OCI-LY3 (cell line): ENCODE measurements around the gene DLD.
"Not testable (repeated sequence)": the region's sequence is repeated elsewhere in the genome, so short reads cannot be mapped to it uniquely, and the experiment has no call there.

Experiments
- EZH2phosphoT487 ChIP-seq: fragments of 200-600 bp; shearing (Covaris generic); IDR thresholded peaks from 2 replicates; pipeline ENCODE4 v1.6.1; 2018; ENCODE audit warnings: antibody characterized with exemption, mixed run types, low read depth
- TF ChIP-seq, protein P1 (sequence below): fragments of 200-600, 300-600 bp; sonication (generic); IDR thresholded peaks from 2 replicates; pipeline ENCODE4 v1.5.1; 2014; ENCODE audit warnings: antibody characterized with exemption, low read length, low read depth

DNA sequence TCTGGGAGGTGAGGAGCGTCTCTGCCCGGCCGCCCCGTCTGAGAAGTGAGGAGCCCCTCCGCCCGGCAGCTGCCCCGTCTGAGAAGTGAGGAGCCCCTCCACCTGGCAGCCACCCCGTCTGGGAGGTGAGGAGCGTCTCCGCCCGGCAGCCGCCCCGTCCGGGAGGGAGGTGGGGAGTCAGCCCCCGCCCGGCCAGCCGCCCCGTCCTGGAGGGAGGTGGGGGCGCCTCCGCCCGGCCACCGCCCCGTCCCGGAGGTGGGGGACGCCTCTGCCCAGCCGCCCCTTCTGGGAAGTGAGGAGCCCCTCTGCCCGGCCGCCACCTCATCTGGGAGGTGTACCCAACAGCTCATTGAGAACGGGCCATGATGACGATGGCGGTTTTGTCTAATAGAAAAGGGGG lies 42.8 kb upstream of the DLD start:
- TF ChIP-seq, protein P1, sequence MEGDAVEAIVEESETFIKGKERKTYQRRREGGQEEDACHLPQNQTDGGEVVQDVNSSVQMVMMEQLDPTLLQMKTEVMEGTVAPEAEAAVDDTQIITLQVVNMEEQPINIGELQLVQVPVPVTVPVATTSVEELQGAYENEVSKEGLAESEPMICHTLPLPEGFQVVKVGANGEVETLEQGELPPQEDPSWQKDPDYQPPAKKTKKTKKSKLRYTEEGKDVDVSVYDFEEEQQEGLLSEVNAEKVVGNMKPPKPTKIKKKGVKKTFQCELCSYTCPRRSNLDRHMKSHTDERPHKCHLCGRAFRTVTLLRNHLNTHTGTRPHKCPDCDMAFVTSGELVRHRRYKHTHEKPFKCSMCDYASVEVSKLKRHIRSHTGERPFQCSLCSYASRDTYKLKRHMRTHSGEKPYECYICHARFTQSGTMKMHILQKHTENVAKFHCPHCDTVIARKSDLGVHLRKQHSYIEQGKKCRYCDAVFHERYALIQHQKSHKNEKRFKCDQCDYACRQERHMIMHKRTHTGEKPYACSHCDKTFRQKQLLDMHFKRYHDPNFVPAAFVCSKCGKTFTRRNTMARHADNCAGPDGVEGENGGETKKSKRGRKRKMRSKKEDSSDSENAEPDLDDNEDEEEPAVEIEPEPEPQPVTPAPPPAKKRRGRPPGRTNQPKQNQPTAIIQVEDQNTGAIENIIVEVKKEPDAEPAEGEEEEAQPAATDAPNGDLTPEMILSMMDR, result not testable (repeated sequence)
- TF ChIP-seq EZH2phosphoT487, result not testable (repeated sequence)
